Erythroblast (primary cell): Measurements from ENCODE around the gene CXCL13.
A peak's percentile ranks its signal among the peaks of the same experiment; 100 is the strongest.
"Not testable (repeated sequence)": the region's sequence is repeated elsewhere in the genome, so short reads cannot be mapped to it uniquely, and the experiment has no call there.

ENCODE experiments used
- DNase-seq, 2 experiments: peaks; one replicate each; lab custom pipeline; 2025; lab: John Stamatoyannopoulos, UW
- GATA1 ChIP-seq: IDR thresholded peaks from 2 replicates; pipeline ENCODE4 v1.6.1; 2011; ENCODE audit warnings: low read depth, mild to moderate bottlenecking, control low read depth, low read length, moderate library complexity
- POLR2A ChIP-seq: IDR thresholded peaks from 2 replicates; pipeline ENCODE4 v1.6.1; 2011; ENCODE audit warnings: mild to moderate bottlenecking, low read length

Gene CXCL13, protein sequence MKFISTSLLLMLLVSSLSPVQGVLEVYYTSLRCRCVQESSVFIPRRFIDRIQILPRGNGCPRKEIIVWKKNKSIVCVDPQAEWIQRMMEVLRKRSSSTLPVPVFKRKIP

DNA sequence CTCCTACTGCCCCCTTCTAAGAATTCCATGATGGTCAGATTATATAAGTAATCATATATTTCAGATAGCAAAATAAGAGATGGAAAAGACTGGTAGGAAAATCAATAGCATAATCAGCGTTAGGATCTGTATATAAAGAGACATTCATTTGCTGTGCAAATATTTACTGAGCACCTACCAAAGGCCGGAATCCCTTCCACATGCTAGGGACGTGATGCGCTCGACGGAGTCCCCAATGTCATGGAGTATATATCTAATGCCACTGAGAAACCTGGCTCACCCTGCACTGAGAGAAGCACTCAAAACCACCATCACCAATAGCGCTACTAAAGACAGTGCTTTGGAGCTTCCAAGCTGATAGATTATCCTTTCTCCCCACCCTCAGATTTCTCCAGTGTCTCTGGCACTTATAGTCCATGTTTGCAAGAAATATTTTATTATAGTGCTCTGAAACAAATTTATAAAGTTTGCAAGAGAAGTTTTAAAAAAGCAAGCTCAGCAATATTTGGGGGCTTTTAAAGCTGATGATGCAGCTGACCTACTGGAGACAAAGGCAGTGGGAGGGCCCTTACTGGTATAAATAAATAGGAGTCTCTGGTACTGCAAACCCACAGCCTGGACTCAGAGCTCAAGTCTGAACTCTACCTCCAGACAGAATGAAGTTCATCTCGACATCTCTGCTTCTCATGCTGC is at the start of gene CXCL13:
Gene CXCL13 (plus strand): TSS at position 611 of the 693 bp plus-strand sequence. CDS start 46 bp downstream, at position 657.
- no peak for DNase-seq
- no peak for TF ChIP-seq POLR2A
- no peak for TF ChIP-seq GATA1

GRCh38 chr4:77560170-77560569 is 45.5 kb upstream of the CXCL13 start:
- TF ChIP-seq GATA1 (no peak), POLR2A (no peak)
- DNase-seq: no peak

DNA sequence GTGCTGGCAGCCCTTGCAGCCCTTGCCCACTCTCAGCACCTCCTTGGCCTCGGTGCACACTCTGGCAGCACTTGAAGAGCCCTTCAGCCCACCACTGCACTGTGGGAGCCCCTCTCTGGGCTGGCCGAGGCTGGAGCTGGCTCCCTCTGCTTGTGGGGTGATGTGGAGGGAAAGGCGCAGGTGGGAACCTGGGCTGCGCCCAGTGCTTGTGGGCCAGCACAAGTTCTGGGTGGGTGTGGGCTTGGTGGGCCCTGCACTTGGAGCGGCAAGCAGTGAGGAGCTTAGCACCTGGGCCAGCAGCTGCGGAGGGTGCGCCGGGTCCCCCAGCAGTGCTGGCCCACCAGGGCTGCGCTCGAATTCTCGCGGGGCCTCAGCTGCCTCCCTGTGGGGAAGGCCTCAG is 43.9 kb upstream of the CXCL13 start:
- DNase-seq: not testable (repeated sequence)

DNA sequence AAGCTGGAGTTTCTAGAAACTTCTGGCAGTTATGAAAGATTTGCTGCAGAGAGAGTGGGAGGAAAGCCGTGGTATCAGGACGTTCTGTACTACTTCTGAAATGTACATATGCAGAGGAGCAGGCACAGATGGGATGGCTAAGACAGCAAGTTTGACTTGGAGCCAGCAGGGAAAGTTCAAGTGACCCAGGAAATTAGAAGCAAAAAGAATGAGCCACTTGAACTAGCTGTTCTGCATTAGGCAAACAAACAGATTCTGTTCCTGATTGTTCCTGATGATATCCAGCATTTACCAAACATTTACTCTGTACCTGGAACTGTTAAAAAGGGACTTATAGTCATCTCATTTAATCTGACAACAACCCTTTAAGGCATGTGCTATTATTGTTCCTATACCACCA is 41.4 kb upstream of the CXCL13 start:
- TF ChIP-seq POLR2A (no peak), GATA1 (no peak)
- DNase-seq: no peak

DNA sequence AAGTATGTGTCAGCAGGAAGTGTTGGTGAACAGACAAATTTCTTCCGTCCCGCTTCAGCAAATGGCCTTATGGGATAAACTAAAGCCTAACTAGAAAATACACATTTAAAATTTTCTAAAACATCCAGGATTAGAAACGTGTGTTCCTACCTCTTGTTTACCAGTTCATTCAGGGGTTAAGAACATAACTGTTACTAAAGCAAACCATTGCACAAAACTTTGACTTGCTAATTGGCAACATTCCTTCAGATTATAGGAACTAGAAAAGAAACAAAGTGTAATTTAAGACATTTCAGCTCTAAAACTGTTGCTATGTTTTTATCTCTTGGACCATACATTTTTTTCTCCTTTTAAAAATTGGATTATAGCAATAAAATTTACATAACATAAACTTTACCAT is 39.5 kb upstream of the CXCL13 start:
- no peak for DNase-seq

DNA sequence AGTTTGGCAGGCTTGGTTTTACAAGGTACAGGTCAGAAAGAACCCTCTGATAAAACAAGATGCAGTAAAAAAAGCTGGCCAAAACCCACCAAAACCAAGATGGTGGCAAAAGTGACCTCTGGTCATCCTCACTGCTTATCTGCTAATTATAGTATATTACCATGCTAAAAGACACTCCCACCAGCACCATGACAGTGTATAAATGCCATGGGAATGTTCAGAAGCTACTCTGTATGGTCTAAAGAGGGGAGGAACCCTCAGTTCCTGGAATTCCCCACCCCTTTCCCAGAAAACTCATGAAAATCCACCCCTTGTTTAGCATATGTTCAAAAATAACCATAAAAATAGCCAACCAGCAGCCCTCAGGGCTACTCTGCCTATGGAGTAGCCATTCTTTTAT is 38.1 kb upstream of the CXCL13 start:
- no peak for DNase-seq
- TF ChIP-seq GATA1: no peak
- TF ChIP-seq POLR2A: no peak

More for the DNA sequence above, 39.5 kb upstream of the CXCL13 start:
- TF ChIP-seq GATA1 (no peak), POLR2A (no peak)

DNA sequence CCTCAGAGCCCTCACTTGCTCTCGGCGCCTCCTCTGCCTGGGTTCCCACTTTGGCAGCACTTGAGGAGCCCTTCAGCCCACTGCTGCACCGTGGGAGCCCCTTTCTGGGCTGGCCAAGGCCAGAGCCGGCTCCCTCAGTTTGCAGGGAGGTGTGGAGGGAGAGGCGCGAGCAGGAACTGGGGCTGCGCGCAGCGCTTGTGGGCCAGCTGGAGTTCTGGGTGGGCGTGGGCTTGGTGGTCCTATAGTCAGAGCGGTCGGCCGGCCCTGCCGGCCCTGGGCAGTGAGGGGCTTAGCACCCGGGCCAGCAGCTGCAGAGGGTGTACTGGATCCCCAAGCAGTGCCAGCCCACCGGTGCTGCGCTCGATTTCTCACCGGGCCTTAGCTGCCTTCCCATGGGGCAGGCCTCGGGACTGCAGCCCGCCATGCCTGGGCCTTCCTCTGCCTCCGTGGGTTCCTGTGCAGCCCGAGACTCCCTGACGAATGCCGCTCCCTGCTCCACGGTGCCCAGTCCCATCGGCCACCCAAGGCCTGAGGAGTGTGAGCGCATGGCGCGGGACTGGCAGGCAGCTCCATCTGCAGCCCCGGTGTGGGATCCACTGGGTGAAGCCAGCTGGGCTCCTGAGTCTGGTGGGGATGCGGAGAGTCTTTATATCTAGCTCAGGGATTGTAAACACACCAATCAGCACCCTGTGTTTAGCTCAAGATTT is 35.0 kb upstream of the CXCL13 start:
- DNase-seq: not testable (repeated sequence)

DNA sequence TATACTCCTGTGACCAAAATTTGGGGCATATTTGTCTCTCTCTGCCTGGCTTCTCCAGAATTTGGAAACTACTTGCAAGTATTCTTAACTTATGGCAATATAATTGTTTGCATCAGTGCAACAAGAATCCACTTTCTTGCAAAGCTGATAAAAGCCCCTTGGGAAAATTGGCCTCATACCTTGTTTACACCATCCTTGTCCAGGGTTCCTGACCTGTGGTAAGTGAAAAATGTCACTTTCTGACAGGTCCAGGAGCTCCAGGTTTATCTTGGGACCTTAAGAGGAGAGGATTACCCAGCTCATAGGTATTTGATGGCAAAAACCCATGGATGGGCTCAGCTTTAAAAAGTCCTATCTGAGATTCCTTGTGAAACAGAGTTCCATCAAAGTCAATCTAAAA is 29.3 kb upstream of the CXCL13 start:
- no peak for TF ChIP-seq GATA1

GRCh38 chr4:77578145-77578544 is 27.5 kb upstream of the CXCL13 start:
- TF ChIP-seq GATA1 (no peak), POLR2A (no peak)
- peak; percentile 9 to 22 for DNase-seq

More for the DNA sequence above, 29.3 kb upstream of the CXCL13 start:
- no peak for DNase-seq

DNA sequence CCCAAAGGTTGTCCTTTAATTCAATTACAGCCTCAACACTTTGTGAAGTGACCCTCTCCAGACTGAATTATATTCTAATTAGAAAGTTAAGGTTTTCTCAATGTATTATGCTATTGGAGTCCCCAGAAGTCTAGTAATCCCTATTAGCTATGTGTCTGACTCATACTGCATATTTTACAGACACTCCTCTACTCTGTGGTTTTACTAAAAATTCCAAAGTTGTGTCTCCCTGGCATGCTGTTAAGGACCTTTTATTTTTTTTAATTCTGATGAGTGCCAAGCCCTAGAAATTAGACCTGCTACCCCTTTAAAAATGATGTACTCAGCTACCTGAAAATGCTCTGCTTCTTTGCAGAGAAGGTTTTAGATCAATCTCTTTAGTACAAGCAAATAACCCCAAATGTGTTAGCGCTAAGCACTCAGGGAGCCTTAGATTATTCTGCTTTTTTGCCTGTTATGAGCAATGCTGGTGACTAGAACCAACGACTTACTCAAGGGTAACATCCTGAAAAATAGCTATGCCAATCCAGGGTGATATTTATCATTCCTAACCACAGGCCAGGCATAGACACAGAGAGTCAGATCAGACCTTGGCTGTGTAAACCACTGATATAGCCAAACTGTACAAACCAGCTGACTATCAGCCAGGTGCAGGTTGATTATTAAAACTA is 26.1 kb upstream of the CXCL13 start:
- DNase-seq: peak in 1 of 2 experiments; percentile 11
- TF ChIP-seq GATA1 (no peak), POLR2A (no peak)

GRCh38 chr4:77581724-77582123 is 23.9 kb upstream of the CXCL13 start:
- DNase-seq: no peak
- TF ChIP-seq POLR2A: no peak
- no peak for TF ChIP-seq GATA1

DNA sequence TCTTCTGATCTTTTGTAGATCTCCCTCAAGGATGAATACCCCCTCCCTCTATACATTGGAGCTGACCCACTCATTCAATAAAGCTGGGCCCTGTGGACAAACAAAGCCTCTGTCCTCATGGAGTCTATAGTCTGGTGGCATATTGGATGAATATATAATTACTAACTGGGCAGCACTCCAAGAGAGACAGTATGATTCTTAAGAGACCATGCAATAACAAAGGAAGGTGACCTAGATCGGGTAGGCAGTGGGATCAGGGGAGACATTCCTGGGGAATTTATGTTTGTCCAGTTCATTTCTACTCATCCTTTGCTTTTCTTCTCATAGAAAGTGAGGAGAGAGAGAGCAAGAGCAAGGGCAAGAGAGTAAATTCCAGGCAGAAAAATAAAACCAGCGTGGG is 23.5 kb upstream of the CXCL13 start:
- no peak for TF ChIP-seq POLR2A
- TF ChIP-seq GATA1: no peak
- no peak for DNase-seq

DNA sequence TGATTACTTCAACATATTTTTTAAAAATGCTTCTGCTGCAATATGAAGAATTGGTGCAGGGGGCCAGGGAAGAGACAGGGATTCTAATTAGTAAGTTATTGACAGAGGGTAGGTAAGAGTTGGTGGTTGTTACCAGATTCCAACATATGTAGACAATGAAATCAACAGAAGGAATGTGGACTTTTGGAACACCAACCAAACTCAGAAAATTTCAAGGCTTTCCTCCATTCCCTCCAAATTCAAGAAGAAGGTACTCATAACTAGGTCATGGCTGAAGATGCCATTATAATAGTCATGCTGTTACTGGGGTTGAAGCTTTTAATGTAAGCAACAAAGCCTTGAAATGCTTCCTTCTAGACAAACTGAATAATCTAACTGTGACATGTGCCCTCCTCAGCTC is 22.9 kb upstream of the CXCL13 start:
- TF ChIP-seq GATA1: no peak
- TF ChIP-seq POLR2A: no peak
- DNase-seq: no peak

GRCh38 chr4:77586951-77587383 is 18.7 kb upstream of the CXCL13 start:
- no peak for DNase-seq

More at GRCh38 chr4:77586951-77587383, 18.7 kb upstream of the CXCL13 start:
- TF ChIP-seq GATA1: no peak
- TF ChIP-seq POLR2A: no peak
